Stimulated activated CD8-positive, alpha-beta memory T cell treated with anti-CD3 and anti-CD28 coated beads, Interleukin-15, amount 100 ng/mL, for 24 hours (primary cell): ENCODE measurements around the gene SLC30A9.

ENCODE experiments used
- DNase-seq: peaks from one replicate; pipeline ENCODE4 v3.0.0-alpha.2; 2020; ENCODE audit warnings: low read depth

Gene SLC30A9

GRCh38 chr4:41990365-41991111 lies at the start of gene SLC30A9:
Gene SLC30A9 (plus strand): TSS chr4:41990530. CDS start chr4:41990652, 122 bp downstream.
- peak; percentile 79 for DNase-seq

DNA sequence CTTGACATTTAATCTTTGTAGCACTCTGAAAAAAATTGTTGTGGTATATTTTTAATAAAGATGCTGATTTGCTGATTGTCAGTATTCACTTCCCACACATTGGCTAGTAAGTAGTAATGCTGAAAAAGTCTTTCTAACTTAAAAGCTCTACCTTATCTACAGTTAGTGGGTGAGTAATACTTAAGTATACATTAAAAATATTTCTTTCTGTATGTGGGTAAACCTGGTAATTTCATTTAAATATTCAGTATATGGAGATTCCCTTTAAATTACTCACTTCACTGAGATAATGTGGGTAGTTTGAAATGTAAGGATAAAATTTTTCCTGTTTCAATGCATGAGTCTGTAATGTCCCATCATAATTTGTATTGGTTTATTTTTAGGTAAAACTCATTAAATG lies 49.5 kb upstream of the SLC30A9 start:
- DNase-seq: no peak

DNA sequence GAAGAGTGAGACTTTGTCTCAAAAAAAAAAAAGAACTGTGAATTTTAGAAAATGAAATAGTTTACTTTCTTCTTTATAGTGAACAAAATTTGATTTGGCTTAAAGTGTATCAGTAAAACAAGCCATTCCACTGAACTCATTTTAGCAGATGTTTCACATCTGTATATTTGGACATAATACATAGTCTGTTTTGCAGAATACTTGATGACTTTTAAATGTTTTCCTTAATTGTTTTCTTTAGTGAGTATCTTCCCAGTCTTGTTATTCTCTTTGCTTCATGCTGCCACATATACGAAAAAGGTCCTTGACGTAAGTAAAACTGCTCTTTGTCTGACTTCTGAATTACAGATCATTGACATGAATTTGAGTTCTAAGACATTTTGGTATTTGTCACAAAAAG lies 46.8 kb upstream of the SLC30A9 start:
- no peak for DNase-seq

DNA sequence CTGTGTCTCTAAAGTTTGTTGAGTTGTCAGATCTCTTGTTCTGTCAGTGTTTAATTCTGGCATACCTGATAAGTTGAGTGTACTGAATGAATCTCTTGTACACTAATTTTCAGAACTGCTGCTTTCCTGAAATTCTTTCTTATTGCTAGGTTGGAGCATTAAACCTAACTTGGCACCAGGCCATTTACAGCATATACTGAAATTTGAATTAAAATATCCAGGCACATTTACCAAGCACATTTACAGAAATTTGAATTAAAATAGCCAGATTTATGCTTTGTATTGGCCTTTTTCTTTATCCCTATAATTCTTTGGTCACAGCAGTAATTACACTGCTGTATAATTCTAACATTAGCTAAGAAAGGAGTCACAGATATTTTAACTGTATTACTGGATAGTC lies 46.2 kb upstream of the SLC30A9 start:
- DNase-seq: no peak

DNA sequence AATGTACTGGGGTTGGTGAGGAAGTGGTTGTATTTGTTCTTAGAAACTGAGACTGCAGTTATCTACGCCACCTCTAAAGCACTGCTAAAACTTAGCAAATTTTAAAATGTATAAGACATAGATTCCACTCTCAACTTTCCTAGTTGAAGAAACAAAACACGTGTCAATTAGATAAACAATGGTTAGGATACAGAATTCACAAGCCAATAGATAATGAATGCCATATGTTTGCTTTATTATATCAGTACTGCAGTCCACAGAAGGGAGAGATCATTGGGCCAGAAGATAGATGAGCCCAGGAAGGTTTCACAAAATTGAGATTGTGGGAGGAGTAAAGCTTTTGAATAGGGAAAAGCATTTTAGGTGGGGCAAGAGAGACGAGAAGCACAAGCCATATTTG lies 40.8 kb upstream of the SLC30A9 start:
- no peak for DNase-seq

GRCh38 chr4:41957634-41958033 lies 32.7 kb upstream of the SLC30A9 start:
- no peak for DNase-seq

DNA sequence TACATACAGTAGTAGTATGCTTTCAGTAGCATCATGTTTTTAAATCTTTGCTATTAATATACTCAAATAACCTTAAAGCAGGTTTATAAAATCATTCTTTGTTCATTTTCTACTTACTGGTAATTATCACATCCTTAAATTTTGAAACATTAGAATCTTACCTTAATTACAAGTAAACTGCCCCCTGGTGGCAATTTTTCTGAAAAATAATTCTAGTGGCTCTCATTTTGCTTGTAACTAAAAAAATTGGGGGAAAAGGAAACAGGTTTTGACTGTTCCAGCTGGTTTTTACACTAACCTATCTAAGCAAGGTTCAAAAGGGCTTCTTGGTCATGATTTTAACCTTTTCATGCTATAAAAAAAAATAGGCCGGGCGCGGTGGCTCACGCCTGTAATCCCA lies 27.2 kb upstream of the SLC30A9 start:
- no peak for DNase-seq

DNA sequence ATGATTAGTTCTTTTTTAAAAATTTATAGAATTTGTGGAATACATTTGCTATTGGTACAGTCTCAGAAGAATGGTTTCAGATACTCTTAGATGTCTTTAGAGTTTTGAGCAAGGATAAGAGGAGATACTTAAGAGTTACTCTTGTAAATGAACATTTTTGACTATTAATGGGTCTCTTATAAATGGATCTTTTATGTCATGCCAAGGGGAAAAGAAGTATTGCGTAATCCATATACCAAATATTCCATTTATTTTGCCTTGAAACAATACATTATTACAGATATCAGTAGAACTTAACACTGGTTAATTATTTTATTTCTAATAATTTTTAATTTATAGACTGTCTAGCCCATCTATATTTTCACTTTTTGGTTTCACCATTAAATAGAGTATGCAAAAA lies 25.9 kb upstream of the SLC30A9 start:
- no peak for DNase-seq

GRCh38 chr4:41967392-41967791 lies 22.9 kb upstream of the SLC30A9 start:
- no peak for DNase-seq

DNA sequence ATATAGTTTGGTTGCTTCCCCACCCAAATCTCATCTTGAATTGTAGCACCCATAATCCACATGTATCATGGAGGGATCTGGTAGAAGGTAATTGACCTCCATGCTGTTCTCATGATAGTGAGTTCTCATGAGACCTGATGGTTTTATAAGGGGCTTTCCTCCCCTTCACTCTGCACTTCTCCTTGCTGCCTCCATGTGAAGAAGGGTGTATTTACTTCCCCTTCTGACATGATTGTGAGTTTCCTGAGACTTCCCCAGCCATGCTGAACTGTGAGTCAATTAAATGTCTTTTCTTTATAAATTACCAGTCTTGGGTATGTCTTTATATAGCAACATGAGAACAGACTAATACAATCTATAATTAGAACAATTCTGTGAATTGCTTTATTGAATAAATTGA lies 20.7 kb upstream of the SLC30A9 start:
- no peak for DNase-seq

DNA sequence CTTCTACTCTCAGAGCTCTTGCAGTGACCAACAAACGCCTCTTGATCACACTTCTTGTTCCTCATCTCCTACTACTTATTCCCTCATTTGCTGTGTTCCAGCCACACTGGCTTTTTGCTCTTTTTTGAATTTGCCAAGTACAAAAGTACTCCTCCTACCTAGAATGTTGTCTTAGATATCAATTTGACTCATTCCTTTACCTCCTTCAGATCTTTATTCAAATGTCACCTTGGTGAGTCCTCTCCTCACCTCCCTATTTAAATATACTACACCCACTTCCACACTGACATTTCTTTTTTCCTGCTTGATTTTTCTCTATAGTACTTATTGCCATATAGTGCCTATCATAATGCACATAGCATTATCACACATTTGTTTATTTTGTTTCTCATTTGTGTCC lies 15.0 kb upstream of the SLC30A9 start:
- DNase-seq: no peak

GRCh38 chr4:41976775-41977516 lies 13.4 kb upstream of the SLC30A9 start:
- DNase-seq: no peak

GRCh38 chr4:41977709-41978108 lies 12.6 kb upstream of the SLC30A9 start:
- no peak for DNase-seq

DNA sequence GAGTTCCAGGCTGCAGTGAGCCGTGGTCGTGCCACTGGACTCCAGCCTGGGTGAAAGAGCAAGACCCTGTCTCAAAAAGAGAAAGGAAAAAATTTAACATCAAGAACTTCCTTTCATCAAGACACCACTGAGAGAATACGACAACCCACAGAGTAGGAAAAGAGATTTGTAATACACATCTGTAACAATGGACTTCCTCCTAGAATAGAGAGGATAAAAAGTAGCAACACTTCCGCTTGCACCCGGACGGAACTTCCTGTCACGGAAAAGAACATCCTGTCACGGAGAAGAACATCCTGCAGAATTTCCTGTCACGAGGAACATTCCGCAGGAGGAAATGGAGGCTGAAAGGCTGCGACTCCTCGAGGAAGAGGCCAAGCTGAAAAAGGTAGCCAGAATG lies 8.9 kb upstream of the SLC30A9 start, which contains the start of gene DCAF4L1:
DCAF4L1 (plus strand) TSS at position 301 of the 400 bp plus-strand sequence; CDS start at position 338, 37 bp downstream.
- DNase-seq: no peak

DNA sequence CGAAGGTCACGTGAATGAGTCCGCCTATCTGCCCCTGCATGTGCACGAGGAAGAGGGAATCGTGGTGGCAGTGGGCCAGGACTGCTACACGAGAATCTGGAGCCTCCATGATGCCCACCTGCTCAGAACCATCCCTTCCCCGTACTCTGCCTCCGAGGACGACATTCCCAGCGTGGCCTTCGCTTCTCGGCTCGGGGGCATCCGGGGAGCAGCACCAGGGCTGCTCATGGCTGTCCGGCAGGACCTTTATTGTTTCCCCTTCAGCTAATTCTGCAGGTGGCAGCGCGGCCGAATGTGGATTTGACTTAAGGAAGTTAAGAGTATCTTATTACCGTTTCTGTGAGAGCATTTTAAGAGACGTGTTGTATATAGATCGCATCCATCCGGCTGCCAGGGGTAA lies 7.6 kb upstream of the SLC30A9 start:
- DNase-seq: no peak

GRCh38 chr4:41985151-41985550 lies 5.2 kb upstream of the SLC30A9 start:
- DNase-seq: no peak

DNA sequence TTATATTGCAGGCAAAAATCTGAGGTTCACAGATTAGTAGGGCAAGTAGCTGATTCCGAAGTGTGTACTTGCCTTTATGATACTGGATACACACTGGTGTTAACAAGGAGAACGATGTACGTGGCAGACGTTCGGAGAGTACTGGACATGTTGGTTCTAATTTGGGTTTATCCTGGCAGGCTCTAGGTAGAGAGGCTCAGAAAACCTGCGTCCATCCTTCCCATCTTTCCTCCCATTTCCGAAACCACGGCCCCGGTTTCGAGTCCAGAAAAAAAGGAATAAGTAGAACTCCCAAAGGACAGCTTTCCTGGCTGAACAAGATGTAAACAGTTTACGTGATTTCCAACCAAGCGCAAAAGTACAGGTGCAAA lies 351 bp upstream of the SLC30A9 start:
- DNase-seq: no peak

- no peak for DNase-seq
Observed at GRCh38 chr4:41991916-41992767, 1.8 kb downstream of the SLC30A9 start.

DNA sequence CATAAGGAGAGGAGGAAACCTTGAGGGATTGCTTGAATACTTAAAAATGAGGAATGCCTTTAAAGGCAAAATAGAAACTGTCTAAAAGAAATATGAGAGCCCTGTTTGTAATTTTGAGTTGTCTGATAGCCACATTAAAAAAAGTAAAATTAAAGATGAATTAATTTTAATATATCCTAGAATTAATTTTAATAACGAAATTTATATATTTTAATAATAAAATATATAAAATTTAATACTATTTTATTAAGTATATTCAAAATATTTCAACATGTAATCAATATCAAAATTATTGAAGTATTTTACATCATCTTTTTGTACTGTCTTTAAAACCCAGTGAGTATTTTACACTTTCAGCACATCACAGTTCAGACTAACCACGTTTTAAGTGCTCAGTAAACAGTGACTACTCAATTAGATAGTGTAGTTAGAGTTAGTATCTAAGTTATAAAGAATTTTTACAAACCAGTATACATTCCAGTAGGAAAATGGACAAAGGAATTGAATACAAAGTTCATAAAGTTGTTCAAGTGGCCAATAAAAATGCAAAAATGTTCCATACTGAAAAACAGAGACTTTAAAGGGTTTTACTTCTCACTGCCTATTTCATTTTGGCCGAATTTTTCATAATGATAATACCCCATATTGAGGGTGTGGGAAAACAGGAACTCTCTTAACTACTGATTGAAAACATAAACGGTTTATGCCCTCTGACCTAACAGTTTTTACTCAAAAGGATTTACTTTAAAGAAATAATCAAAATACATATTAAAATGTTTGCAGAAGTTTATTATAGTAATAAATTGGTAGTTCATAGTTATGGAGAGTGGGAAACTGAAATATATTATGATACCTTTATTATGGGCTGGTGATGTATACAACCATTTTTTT lies 2.9 kb downstream of the SLC30A9 start:
- no peak for DNase-seq

- no peak for DNase-seq
Observed at GRCh38 chr4:41994461-41994985, 4.2 kb downstream of the SLC30A9 start.

DNA sequence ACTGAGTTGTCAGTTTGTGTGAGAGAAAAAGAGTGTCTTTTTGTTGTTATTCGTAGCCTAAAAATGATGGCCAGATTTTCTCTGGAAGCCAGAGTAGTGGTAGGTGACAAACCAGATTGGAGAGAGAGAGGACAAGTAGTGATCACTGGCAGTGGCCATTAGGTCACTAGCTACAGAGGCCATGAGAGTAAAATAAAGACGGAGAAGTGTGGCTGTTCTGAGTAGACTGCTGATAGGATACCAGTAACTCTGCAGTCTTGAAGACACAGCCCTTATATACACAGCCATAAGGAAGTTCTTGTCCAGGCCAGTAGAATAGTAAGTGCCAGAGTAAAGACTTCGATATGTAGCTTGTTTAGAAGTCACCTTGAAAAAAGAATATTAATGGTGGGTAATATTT lies 7.7 kb downstream of the SLC30A9 start:
- no peak for DNase-seq
